GM15510 (cell line): ENCODE data around the gene FOXL1.

Source experiments
- POLR2A ChIP-seq: IDR thresholded peaks from 3 replicates; pipeline ENCODE4 v1.6.1; 2011; ENCODE audit warnings: borderline replicate concordance; ENCODE audit not compliant: insufficient read length; ENCODE audit errors: extremely low read depth

The FOXL1 gene

DNA sequence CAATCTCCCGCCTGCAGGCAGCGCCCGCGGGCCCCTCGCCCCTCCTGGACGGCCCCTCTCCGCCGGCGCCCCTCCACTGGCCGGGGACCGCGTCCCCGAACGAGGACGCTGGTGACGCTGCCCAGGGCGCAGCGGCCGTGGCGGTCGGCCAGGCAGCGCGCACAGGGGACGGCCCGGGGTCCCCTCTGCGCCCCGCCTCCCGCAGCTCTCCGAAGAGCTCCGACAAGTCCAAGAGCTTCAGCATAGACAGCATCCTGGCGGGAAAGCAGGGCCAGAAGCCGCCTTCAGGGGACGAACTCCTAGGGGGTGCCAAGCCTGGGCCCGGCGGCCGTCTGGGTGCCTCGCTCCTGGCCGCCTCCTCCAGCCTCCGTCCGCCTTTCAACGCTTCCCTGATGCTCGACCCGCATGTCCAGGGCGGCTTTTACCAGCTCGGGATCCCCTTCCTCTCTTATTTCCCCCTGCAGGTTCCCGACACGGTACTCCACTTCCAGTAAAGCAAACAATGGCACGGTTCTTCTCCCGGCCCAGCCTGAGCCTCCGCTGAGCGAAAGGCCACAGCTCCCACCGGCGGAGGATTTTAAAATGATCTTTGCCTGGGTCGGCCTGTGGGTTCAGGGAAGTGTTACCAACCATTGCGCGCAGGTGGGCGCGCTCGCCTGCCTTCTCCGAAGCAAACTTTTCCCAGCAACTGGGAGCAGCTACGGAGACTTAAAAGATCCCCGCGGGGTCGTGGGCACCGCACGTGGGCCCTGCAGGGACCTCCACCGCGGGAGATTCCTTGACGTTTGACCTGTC lies 1.1 kb downstream of the FOXL1 start:
- no peak for TF ChIP-seq POLR2A

DNA sequence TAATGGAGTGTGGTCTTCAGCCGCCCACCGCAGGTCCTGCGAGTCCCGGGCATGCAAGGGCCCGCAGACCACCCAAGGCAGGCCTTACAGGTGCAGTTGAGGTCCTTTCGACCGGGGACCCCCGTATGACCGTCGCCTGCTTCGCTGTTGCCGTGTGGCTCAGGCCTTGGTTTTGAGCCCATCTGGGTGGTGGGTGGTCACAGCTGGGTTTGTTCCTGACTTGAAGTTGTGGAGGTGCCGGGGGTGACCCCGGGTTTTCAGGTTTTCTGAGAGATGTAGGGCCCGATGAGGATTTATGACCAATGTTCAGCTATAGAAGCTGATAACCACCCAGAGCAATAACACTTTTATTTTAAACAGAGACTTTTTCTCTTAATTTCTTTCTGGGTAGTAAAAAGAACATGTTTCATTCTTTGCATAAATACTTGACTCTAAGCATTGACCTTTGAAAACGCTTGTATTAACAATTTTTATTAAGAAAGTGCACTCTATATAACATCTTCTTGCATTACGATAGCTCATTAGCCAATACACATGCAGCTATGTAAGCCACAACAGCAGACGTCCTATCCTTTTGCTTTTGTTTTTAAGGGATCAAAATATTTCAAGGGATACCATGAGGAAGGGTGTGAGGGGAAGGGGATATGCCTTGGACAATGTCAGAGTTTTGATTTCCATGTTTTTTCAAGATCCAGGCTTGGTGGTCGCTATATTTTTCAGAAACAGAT lies 1.9 kb downstream of the FOXL1 start:
- no peak for TF ChIP-seq POLR2A

DNA sequence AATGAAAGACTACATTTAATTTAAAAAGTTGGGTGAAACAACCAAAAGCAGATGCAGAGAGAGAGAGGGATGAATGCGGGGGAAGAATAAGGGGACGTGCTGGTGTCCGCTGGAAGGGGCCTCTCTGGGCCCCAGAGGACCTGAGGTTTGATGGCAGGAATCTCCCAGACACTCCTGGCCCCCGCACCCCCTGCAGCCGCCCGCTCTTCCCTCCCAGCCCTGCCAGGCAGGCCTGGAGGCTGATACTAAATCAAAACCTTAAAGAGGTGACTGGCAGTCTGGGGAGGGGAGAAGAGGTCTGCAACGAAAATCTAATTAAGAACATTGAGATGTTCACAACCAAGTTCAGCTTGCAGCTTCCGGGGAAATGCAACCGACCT lies 2.4 kb downstream of the FOXL1 start:
- no peak for TF ChIP-seq POLR2A

DNA sequence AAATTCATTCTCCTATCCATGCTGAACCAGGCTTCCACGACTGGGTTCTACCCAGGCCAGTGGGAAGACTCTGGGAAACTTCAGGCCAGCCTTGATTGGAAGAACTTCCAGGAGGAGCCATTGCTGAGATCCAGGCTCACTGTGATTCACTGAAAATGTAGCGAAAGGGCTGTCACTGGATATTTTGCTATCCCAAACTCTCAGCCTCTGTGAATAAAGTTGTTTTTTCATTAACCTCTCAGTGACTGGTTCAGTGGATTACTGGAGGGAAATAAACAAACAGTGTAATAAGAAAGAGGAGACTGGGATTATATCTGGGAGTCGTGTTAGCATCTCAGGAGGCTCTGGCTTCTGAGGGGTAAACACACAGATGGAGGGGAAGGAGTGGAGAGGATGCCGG lies 3.1 kb downstream of the FOXL1 start:
- TF ChIP-seq POLR2A = no peak

DNA sequence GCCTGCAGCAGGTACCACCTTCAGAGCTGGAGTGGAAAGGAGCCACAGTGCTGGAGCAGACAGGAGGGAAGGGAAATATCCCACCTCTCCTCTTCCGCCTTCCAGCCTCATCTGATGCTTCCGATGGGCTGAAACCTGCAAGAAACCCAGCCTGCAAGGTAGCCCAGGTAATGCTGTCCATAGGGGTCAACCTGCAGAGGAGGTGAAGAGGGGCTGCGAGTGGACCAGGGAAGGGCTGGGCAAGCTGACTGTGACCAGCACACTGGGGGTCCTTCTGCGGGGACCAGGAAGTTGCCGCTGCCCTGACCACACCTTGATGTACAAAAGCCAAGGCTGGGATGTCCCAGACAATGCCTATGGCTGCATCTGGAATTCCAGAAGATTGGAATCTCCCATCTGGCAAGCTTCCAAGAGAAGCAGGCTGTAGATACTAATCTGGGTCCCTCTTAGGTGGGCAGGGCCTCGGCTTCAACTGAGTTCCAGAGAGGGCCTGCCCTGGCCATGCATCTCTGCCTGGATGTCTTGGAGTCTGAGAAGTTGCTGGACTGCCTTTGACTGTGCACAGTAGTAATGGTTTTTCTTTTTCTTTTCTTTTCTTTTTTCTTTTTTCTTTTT lies 5.8 kb downstream of the FOXL1 start:
- no peak for TF ChIP-seq POLR2A

DNA sequence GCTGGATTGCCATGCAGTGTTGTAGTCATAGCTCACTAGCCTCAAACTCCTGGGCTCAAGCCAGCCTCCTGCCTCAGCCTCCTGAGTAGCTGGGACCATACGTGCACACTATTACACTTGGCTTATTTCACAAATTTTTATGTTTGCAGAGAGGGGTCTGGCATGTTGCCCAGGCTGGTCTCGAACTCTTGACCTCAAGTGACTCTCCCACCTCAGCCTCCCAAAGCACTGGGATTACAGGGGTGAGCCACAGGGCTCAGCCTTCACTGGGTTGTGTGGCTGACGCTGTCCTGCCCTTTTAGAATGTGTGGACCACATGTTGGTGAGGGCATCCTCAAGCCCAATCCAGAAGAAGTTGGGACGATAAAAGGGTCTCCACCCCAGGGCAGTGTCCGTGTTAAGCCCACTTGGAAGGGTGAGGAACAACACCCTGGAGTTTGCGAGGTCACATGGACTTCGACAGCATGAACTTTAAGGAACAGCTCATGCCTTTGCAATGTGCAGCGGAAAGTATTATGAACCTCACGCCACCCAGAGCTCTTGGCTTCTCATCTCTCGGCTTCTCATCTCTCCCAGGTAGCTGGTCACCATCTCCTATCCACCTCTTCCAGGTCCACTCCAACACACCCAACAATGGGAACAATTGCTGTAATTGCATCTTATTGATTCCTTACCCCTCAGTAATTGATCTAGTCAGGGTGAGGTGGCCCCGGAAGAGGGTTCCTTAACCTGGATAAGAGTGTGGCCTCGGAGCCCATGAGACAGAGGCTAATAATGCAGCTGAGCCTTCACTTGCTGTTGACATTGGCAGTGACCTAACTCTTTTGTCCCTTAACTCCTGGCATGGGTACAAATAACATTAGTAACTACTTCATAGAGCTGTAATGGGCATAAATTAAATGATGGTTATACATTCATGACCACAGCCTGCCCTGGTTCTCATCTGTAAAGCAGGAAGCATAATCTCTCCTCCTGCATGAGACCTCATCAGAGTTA lies 6.7 kb downstream of the FOXL1 start:
- no peak for TF ChIP-seq POLR2A

DNA sequence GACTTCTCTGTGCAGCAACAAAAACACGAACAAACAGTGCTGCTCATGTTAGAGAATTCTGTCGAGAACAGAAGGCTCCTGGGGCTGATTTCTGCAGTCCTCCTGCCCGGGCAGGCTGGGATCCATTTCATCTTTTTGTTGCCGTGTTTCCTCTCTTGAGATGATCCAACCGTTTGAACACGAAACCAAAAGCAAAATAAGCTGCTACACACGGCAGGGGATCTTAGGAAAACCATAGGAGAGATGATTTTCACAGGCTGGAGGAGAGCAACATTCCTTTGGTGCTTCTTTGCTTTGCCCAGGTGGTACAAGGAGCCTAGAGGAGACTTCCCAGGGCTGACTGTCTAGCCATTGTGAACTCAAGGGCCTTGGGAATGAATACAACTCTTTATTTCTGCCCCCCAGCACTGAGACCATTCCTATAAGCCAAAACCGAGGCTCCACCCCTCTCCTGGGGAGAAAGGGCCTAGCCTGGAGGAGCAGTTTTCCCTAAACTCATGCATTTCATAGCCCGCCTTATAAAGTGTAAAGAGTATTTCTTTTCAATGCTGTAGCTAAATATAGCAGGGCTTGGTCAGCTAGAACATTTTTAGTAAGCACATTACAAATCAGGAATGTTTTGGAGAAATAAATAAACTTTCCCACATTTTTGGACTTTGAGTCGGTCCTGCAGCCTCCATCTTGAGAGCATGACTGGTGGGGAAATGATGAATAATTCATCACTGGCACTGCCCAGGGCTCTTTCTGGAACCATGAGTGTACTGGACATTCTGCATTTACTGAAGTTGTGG lies 7.7 kb downstream of the FOXL1 start:
- TF ChIP-seq POLR2A = no peak

DNA sequence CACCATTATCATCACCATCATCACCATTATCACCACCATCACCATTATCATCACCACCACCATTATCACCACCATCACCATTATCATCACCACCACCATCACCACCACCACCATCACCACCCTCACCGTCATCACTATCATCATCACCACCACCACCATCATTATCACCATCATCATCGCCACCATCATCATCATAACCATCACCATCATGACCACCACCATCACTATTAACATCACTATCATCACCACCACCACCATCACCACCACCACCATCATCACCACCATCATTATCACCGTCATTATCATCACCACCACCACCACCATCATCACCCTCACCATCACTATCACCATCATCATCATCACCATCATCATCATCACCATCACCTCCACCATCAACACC lies 9.1 kb downstream of the FOXL1 start:
- TF ChIP-seq POLR2A = no peak

DNA sequence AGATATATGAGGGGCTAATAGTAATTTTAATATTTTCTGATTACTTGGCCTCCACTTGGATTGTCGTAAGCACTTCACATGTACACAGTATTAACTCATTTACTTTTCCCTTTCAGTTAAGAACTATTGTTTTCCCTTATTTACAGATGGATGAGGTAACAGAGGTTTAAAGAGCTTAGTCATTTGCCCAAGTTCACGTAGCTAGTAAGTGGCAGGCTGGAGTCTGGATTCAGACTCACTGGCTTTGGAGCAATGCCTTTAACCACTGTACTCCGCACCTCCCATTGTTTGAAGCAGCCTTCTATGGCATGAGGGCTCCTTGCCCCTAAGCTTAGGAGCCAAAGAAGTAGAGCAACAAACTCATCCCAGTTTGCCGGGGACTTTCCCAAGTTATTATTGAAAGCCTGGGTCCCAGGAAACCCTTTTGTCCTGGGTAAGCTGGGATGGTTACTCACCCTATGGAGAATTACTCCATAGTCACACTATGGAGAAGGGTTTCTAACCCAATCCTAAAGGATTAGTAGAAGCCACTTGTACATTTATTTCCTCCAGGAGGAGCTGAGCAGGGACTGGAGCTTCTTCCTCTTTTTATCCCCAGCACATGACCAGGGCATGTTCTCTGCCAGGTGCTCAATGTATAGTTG lies 12.3 kb downstream of the FOXL1 start:
- no peak for TF ChIP-seq POLR2A

DNA sequence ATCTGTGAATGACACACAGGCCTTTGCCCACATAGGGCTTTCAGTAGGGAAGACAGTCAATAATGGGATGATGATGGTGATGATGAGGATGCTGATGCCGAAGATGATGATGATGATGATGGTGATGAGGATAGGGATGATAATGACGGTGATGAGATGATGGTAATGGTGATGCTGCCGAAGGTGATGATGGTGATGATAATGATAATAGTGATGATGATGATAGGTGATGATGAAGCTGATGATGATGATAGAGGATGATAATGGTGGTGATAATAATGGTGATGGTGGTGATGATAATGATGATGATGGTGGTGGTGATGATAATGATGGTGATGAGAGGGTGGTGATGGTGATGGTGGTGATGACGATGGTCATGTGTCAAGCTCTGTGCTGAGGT lies 12.9 kb downstream of the FOXL1 start:
- no peak for TF ChIP-seq POLR2A

DNA sequence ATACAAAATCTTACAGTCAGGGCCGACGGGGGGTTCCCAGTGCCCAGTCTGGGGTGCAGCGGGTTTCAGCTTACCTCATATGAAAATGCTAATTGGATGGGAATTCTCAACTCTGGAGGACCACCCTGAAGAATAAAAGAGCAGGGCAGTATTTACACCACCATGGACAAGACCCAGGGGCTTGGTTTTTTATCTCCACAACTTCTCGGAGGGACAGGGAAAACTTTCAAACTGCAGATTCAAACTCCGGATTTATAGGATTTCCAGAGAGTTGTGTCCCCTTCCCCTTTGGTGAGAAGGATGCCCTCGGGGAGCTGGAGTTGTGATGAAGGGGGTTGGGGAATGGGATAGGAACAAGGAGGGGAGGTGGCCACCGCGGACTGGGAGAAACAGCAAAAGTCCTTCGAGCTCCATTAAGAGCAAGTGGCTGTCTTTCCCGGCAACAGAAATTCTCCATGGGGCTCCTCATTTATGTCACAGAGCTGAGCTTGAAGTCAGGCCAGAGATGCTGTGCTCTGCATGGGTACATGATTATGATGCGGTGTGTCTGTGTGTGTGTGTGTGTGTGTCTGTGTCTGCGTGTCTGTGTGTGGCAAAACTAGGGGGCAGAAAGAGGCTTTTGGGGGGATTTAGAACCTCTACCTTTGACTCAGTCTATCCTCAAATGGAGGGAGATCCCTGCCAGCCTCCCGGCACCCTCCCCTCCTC lies 15.7 kb downstream of the FOXL1 start:
- no peak for TF ChIP-seq POLR2A

DNA sequence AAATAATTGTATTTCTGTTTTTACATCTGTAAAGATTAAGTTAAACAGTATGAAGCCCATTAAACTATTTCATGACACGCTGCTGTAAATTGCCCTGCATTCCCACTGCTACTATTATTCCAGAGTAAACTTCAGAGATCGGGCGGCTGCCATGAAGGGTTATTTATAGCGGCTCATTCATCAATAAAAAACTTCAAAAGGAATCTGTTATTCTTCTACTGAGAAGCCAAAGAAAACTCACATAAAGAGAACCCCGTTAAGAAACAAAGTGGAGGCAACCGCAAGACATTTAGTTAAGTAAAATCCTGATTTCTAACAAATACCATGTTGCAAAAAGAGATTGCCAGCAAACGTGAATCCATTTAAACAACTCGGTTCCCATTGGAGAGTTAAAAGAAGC lies 16.4 kb downstream of the FOXL1 start:
- no peak for TF ChIP-seq POLR2A
